Tibial nerve (tissue), 4 donors: ENCODE data around the gene DHH. TPM values are rescaled to one million over a fixed set of nuclear protein-coding genes. Genes with fewer than 3 reads are reported as not detected.
A peak's percentile ranks its signal among the peaks of the same experiment; 100 is the strongest.
"Not testable (repeated sequence)": the region's sequence is repeated elsewhere in the genome, so short reads cannot be mapped to it uniquely, and the experiment has no call there.

Experiments
- DNase-seq, 2 donors: peaks; one replicate each; pipeline ENCODE4 v3.0.0-alpha.2; 2019; ENCODE audit warnings: low spot score in 2 of 2
- H3K27ac ChIP-seq, 4 donors: fragments of 200-600 bp; sonication (generic) in 3 of 4; one replicate each; pipeline ENCODE4 v1.5.1; 2017 to 2019; ENCODE audit warnings: mild to moderate bottlenecking in 1 of 4
- H3K27me3 ChIP-seq, 2 donors: fragments of 200-600 bp; sonication (generic) in 1 of 2; one replicate each; pipeline versions ENCODE4 v1.5.1 to v1.6.0; 2017 to 2019
- H3K36me3 ChIP-seq, 3 donors: fragments of 200-600 bp; sonication (generic); one replicate each; pipeline ENCODE4 v1.5.1; 2018 to 2019
- H3K4me1 ChIP-seq, 4 donors: fragments of 200-600 bp; sonication (generic) in 3 of 4; one replicate each; pipeline ENCODE4 v1.5.1; 2017 to 2019
- H3K4me3 ChIP-seq, 4 donors: fragments of 200-600 bp; sonication (generic) in 3 of 4; one replicate each; pipeline ENCODE4 v1.5.1; 2017 to 2019; ENCODE audit warnings: mild to moderate bottlenecking in 1 of 4, moderate library complexity in 1 of 4
- H3K9me3 ChIP-seq, 4 donors: fragments of 200-600 bp; sonication (generic) in 3 of 4; one replicate each; pipeline ENCODE4 v1.5.1; 2017 to 2019
- EP300 ChIP-seq, 2 donors: sonication (generic); formaldehyde crosslinking; IDR thresholded peaks; one replicate each; pipeline ENCODE4 v1.6.1; 2017; ENCODE audit warnings: antibody characterized with exemption in 2 of 2, mild to moderate bottlenecking in 1 of 2
- POLR2A ChIP-seq, 2 donors: fragments of 450-650 bp; IDR thresholded peaks; one replicate each; pipeline ENCODE4 v1.6.1; 2017; ENCODE audit warnings: antibody characterized with exemption in 2 of 2, mild to moderate bottlenecking in 2 of 2, moderate library complexity in 2 of 2
- WGBS, 2 donors: methylation state at CpG; one replicate each; pipeline ENCODE4 v1.1.5; 2018; 5-methylcytosine and 5-hydroxymethylcytosine counted together
- total RNA-seq, 4 donors: library from RNA; depleted of rRNA; stranded (reverse); fragments of >200 nt; gene quantifications; one replicate each; pipeline ENCODE4 v1.1.0, GENCODE V29; 2016
- TF ChIP-seq, protein P1 (sequence below), 5 experiments: fragments of 200-600 bp in 3 of 5; fragments of 450-650 bp in 2 of 5; sonication (generic) in 3 of 5; IDR thresholded peaks; one replicate each; pipeline ENCODE4 v1.5.1; 2016 to 2019; ENCODE audit warnings: antibody characterized with exemption in 5 of 5, mild to moderate bottlenecking in 3 of 5, moderate library complexity in 2 of 5

Gene DHH
- total RNA-seq, 4 donors from 2014 or later: 55.5 to 94.7 (median 60.1) TPM

DNA sequence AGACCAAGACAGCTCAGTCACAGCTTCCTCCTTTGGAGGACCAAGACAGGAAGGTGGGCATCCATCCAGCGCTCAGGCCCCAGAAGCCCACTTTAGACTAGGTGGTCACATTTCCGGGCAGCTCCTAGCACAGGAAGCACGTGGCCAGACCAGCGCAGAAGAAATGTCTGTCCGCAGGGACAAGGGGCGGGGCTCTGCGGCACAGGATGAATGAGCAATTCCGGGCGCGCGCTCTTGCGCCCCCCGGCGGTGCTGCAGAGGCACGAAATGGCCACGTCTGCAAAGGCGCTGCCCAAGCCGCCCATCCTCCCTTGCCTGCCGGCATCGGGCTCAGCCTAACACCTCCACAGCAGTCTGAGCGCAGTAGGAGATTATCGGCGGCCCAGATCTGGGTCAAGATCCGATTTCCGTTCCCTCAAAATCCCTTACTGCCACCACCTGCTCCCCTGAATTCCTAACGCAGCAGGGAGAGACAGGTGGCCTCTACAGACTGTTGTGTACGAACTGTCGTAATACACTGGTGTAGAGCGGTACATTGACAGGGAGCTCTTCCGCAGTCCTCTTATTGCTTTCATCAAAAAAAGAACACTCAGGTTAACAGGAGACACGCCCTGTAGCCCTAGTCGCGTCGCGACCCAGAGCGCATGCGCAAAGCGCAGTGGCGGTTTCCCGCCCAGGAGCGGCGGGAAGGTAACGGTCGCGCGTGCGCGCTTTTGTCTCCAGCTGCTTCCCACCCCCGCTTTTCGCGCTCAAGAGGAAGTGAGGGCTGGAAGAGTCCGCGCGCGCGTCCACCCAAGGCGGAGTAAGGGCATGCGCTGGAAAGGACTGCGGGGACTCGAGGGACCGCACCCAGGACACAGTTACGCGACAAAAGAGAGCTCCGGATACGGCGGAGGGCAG is 35.8 kb upstream of the DHH start:
- H3K27me3 ChIP-seq: no peaks in the 10 kb centered on the region
- peak; percentile 84 to 87 for DNase-seq
- peaks cover 0 to 40% (median 9%) of the 10 kb centered on the region in 4 donors for H3K4me1 ChIP-seq
- H3K36me3 ChIP-seq: peaks cover 5 to 36% (median 10%) of the 10 kb centered on the region in 3 donors
- H3K9me3 ChIP-seq: no peaks in the 10 kb centered on the region
- H3K27ac ChIP-seq: peak overlapping the region; percentile 95 to 100 (median 98)
- TF ChIP-seq POLR2A (IDR thresholded peaks at IDR 0.05) (peak in 1 of 2 donors; percentile 39), EP300 (IDR thresholded peaks at IDR 0.05) (peak; percentile 64 to 79)
- TF ChIP-seq, protein P1, sequence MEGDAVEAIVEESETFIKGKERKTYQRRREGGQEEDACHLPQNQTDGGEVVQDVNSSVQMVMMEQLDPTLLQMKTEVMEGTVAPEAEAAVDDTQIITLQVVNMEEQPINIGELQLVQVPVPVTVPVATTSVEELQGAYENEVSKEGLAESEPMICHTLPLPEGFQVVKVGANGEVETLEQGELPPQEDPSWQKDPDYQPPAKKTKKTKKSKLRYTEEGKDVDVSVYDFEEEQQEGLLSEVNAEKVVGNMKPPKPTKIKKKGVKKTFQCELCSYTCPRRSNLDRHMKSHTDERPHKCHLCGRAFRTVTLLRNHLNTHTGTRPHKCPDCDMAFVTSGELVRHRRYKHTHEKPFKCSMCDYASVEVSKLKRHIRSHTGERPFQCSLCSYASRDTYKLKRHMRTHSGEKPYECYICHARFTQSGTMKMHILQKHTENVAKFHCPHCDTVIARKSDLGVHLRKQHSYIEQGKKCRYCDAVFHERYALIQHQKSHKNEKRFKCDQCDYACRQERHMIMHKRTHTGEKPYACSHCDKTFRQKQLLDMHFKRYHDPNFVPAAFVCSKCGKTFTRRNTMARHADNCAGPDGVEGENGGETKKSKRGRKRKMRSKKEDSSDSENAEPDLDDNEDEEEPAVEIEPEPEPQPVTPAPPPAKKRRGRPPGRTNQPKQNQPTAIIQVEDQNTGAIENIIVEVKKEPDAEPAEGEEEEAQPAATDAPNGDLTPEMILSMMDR (IDR thresholded peaks at IDR 0.05): peak; percentile 88 to 96 (median 94)
- WGBS, 2 donors: 0% methylated on average over 53 to 64 of the region's 66 CpGs
- peak overlapping the region; percentile 70 to 99 (median 90) for H3K4me3 ChIP-seq

DNA sequence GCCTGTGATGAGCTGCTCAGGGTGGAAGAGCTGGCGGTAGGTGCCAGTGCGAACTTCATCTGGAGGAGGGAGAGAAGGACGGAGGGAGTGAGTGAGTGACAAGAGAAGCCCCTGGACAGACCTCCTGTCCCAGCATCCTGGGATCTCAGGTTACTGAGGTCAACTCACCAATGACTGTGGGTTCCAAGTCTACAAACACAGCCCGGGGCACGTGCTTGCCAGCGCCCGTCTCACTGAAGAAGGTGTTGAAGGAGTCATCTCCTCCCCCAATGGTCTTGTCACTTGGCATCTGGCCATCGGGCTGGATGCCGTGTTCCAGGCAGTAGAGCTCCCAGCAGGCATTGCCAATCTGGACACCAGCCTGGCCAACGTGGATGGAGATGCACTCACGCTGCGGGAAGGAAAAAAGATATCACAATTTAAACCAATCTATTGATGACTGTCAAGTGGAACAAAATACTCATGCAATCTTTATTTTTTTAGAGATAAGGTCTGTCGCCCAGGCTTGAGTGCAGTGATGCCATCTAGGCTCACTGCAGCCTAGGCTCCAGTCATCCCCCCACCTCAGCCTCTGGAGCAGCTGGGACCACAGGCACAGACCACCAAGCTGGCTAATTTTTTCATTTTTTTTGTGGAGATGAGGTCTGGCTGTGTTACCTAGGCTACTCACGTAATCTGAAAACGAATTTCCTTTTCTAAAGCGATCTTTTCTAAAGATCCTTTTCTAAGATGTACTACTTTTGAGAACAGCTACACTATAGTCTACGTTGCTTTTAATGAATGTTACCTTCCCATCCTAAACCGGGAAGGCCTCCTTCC is 34.9 kb upstream of the DHH start:
- no peaks in the 10 kb centered on the region for H3K9me3 ChIP-seq
- H3K27ac ChIP-seq: peak overlapping the region; percentile 95 to 100 (median 98)
- H3K4me1 ChIP-seq: peaks cover 0 to 40% (median 9%) of the 10 kb centered on the region in 4 donors
- DNase-seq: no peak
- no peak for TF ChIP-seq POLR2A (IDR thresholded peaks at IDR 0.05)
- TF ChIP-seq, protein P1 (IDR thresholded peaks at IDR 0.05): no peak
- no peaks in the 10 kb centered on the region for H3K27me3 ChIP-seq
- peak overlapping the region; percentile 70 to 99 (median 90) for H3K4me3 ChIP-seq
- 42 to 47% methylated on average over 17 to 18 of the region's 18 CpGs for WGBS, 2 donors
- H3K36me3 ChIP-seq: peaks cover 5 to 36% (median 10%) of the 10 kb centered on the region in 3 donors

DNA sequence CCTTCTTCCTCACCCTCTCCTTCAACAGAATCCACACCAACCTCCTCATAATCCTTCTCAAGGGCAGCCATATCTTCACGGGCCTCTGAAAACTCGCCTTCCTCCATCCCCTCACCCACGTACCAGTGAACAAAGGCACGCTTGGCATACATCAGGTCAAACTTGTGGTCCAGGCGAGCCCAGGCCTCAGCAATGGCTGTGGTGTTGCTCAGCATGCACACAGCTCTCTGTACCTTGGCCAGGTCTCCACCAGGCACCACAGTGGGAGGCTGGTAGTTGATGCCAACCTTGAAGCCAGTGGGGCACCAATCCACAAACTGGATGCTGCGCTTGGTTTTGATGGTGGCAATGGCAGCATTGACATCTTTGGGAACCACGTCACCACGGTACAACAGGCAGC is 33.4 kb upstream of the DHH start:
- peaks cover 5 to 36% (median 10%) of the 10 kb centered on the region in 3 donors for H3K36me3 ChIP-seq
- not testable (repeated sequence) for H3K27me3 ChIP-seq, H3K27ac ChIP-seq, H3K9me3 ChIP-seq, H3K4me3 ChIP-seq, DNase-seq
- WGBS, 2 donors: 91 to 95% methylated on average over 5 to 8 of the region's 8 CpGs
- peaks cover 0 to 30% (median 9%) of the 10 kb centered on the region in 4 donors for H3K4me1 ChIP-seq

DNA sequence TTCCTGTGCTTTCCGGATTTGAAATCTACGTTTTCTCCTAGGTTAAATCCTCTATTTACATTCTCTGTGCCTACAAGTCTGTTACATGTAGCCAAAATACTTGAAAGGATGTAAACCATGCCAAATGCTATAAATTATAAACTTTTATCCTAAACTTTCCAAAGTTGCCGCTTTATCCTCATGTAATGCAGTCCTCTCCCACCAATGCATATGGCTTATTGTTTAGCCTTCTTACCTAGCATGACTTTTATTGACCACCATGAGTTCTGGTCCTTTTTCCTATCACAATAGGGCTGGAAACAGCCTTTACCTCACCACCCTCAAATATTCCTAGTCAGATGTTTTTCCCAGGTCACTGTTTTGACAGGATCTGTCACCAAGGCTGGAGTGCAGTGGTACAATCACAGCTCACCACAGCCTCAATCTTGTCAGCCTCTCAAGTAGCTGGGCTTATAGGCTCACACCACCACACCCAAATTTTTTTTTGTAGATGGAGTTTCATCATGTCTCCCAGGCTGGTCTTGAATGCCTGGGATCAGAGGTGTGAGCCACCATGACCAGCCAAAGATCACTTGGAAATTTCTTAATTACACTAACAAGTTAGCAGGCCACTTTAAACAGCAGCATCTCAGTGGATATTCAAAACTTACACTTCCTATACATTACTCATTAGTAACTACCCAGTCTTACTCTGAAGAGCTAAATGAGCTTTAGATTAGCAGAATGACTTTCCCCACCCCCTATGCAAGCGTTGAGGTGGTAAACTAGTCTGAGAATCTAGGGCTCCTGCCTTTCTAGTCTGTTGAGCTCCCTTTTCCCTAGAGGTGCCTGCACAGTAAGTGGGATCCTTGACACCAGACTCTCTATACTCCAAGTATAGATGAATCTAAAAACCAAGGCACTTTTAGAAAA is 32.5 kb upstream of the DHH start:
- H3K27ac ChIP-seq: no peak overlapping the region
- H3K4me1 ChIP-seq: peaks cover 0 to 22% (median 9%) of the 10 kb centered on the region in 4 donors
- DNase-seq: no peak
- H3K9me3 ChIP-seq: no peaks in the 10 kb centered on the region
- no peaks in the 10 kb centered on the region for H3K27me3 ChIP-seq
- TF ChIP-seq POLR2A (IDR thresholded peaks at IDR 0.05) (no peak), EP300 (IDR thresholded peaks at IDR 0.05) (no peak)
- peaks cover 5 to 36% (median 10%) of the 10 kb centered on the region in 3 donors for H3K36me3 ChIP-seq
- WGBS, 2 donors: 88 to 90% methylated on average over 4 of the region's 4 CpGs
- H3K4me3 ChIP-seq: no peak overlapping the region

DNA sequence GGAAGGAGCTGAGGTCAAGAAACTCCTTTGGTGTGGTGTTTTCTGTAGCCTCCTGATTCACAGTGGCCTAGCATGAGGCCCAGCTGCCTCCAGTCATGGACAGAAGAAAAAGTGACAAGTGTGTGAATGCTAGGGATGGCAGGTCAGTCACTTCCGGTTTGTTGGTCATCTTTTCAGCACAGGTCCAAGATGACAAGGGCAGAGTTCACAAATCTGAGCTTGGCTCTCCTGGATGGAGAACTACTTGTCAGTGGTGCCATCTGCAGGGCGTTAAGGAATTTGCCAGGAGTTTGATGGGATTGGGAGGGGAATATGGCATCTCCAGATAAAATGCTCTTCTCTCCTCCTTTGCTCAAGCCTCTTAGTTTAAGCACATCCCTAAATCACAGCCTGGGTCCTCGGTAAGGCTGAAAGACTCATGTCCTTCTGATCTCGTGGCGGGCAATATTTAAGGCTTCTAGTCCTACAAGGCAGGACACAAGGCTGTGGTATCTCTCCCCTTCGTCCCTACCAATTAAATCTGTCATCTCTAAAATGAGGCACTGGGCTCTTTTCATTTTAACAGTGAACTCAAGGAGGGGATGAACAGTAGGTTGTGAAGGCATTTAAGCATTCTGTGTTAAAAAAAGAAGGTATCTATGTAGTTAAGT is 26.6 kb upstream of the DHH start:
- no peak overlapping the region for H3K4me3 ChIP-seq
- no peaks in the 10 kb centered on the region for H3K9me3 ChIP-seq
- WGBS, 2 donors: 20 to 30% methylated on average over 6 of the region's 6 CpGs
- no peaks in the 10 kb centered on the region for H3K4me1 ChIP-seq
- no peak overlapping the region for H3K27ac ChIP-seq
- H3K27me3 ChIP-seq: no peaks in the 10 kb centered on the region
- TF ChIP-seq POLR2A (IDR thresholded peaks at IDR 0.05) (no peak), EP300 (IDR thresholded peaks at IDR 0.05) (peak in 1 of 2 donors; percentile 40)
- TF ChIP-seq, protein P1 (IDR thresholded peaks at IDR 0.05): peak; percentile 40 to 80 (median 61)
- H3K36me3 ChIP-seq: peaks cover 0 to 2% (median 0%) of the 10 kb centered on the region in 3 donors
- peak in 1 of 2 donors; percentile 56 for DNase-seq
